ENCODE data around the gene EHHADH.

The EHHADH gene

GRCh38 chr3:185188816-185189215 is 65.0 kb downstream of the EHHADH start:
- DNase-seq: no peak

GRCh38 chr3:185187391-185187790 is 66.5 kb downstream of the EHHADH start:
- DNase-seq: no peak

- no peak for DNase-seq
These were observed 77.0 kb downstream of the EHHADH start for GRCh38 chr3:185176750-185177359.

GRCh38 chr3:185175370-185175987 is 78.4 kb downstream of the EHHADH start:
- peak; percentile 53 to 57 for DNase-seq

DNA sequence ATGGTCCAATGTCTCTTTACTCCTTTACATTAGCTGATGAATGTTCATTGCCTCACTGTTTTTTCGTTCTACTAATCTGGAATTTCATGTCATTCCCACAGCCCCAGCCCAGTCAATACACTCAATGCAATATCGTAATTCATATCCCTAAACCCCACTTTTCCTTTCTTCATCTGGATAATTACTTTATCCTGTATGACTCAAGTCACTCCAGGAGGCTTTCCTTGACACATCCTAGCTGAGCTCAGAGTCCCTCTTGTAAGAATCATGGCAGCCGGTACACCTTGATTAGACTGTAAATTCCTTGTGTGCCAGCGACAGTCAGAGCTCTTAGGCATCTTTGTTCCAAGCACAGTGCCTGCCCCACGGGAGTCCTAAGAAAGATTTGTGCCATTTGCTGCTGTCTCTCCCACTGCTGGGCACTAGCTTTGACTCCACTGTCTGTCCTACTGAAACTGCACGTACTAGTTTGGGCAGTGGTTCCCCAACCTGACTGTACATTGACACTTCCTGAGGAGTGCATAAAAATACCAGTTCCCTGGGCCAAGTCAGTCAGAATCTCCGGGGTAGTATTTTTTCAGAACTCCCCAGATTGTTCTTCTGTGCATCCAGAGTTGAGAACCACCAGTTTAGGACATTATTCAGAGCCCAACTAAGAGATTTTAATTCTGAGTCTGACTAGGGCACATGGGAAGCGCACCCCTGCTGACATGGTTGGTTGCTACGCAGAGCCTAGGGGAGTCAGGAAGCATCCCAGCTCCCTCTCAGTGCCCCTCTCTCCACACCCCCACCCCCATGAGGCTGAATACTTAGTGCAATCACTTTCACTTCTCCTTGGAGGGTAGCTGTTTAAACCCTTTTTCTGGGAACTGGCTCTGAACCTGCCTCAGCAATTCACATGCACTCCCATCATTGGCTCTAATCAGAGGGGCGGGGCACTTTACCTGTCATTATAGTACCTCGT is 81.5 kb downstream of the EHHADH start:
- DNase-seq: no peak

GRCh38 chr3:185164428-185165217 is 89.2 kb downstream of the EHHADH start:
- no peak for DNase-seq

GRCh38 chr3:185162634-185163033 is 91.2 kb downstream of the EHHADH start:
- DNase-seq: no peak

GRCh38 chr3:185161761-185162160 is 92.1 kb downstream of the EHHADH start:
- no peak for DNase-seq

GRCh38 chr3:185157347-185157746 is 96.5 kb downstream of the EHHADH start:
- no peak for DNase-seq

DNA sequence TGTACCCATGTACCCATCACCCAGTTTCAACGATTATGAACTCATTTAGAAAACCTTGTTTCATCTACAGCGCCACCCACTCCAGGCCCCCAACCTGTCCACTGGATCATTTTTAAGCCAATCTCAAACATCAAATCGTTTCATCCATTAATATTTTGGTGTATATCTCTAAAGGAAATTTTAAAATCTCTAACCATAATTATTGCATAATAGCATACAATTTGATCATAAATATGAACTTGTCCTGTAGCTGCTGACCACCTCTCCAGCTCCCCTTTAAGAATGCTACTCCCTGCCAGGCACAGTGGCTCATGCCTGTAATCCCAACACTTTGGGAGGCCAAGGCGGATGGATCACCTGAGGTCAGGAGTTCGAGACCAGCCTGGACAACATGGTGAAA is 98.2 kb downstream of the EHHADH start:
- no peak for DNase-seq

DNA sequence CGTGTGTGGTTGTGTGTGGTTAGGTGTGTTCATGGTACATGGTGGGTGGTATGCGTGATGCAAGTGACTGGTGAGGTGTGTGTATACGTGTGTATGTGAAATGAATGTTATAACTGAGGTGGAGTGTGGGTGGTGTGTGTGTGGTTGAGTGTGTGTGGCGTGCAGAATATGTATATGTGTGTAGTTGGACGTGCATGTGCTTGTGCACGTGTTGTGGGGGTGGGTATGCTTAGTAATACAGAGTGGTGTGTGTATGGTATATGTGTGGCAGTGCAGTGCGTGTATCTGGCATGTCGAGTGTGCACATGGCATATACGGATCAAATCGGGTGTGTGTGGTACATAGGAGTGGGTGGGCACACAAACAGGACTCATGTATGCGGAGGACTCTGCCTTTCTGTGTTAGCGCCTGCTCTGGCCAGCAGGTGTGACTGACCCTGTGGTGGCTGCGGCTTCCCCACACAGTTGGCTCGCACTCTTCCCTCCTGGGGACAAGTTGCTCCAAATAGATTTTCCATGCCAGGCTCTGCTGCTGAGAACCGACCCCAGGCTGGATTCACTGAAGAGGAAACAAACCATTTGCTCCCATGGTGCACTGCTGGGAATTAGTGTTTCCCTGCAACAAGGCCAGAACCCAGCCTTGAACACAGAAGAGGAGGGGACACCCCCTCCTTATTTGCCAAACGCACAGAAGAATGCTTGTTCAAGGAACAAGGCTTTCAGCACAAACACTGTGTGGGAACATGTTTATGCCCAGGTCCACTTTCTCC is 99.8 kb downstream of the EHHADH start:
- no peak for DNase-seq

GRCh38 chr3:185153171-185153771 is 100.6 kb downstream of the EHHADH start:
- DNase-seq: peak in 1 of 2 experiments; percentile 3

DNA sequence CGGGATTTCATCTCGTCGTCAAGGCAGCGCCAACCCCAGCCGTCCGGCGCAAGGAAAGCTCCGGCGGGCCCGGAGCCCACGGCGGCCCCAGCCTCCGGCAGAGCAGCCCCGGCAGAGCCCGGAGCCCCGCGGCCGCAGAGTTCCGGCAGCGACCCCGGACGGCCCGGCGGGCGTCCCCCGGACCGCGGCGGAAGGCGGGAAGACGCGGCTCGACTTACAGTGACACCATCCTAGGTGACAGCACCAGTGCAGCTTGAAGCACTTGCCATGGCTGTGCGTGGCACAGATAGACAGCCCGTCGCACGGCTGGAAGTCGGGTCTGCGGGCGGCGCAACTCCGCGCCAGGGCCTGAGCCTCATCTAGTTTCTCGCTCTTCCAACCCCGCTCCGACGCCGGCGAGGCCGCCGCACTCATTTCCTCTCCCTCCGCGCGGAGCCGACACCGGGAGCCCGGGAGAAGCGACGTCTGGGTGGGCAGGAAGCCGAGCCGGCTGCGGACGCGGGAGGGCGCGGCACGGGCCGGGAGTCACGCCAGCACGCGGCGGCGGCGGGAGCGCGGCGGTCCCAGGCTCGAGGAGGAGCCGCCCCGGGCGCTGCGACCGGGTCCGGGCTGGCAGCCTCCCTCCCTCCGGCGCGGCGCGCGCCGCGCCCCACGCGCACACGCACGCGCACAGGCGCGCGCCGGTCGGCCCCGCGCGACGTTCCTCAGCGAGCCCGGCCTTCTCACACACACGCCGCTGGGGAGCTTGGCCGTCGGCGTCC is 101.3 kb downstream of the EHHADH start, which contains the start of gene C3orf70:
TSS of gene C3orf70 (minus strand) at position 651 of the 761 bp plus-strand sequence. CDS start at position 414, 237 bp downstream.
- peak; percentile 18 to 25 for DNase-seq

GRCh38 chr3:185151964-185152409 is 101.9 kb downstream of the EHHADH start:
- DNase-seq: no peak

DNA sequence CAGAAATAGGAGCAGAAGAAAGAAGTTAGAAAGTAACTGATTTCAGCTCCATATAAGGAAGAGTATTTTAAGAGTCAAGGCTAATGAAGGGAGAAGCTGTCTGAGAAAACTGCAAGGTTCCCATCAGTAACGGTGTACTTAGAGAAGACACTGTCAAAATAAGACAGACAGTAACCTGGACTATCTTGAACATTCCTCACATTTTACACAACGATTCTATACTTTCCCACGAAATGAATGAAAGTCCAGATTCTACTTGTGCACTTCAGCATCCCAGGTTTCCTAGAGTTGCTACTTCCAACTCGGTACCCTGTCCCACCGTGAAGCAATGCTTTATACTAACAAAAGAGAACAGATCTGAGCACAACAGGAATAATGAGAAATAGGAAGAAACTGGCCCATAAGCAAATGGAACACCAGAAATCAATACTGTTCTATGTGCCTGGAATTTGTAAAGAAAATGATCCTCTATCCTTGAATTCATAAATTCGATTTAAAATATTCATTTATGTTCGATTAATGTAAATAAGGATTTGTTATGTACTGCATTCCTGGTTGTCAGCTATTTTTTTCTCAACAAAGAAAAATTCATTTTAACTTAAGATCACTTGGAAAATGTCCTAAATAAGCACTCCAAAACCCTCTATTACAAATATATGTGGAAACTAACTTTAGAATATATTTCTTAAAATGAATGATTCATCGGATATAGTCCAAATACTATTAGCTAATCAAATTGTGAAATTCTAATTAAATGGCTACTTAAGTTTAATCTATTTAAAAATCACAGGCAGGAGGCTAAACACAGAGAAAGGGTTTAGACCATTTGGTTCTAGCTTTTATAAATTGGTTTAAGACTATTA is 102.5 kb downstream of the EHHADH start:
- DNase-seq: no peak

DNA sequence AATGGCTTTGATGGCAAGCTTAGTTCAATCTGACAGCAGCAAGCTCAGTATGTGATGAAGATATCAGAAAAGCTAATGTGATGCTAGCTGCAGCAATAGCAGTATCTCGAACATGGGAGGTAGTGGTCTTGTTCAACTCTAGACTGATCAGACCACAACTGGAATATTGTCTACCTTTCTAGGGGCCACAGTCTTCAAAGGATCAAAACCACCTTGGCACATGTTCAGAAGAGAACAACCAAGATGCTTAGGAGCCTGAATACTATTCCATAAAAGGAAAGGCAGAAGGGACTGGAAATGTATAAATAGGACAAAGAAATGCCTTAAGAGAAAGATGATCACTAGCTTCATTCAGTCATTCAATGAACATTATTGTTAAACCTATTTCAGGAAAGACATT is 103.3 kb downstream of the EHHADH start:
- no peak for DNase-seq

DNA sequence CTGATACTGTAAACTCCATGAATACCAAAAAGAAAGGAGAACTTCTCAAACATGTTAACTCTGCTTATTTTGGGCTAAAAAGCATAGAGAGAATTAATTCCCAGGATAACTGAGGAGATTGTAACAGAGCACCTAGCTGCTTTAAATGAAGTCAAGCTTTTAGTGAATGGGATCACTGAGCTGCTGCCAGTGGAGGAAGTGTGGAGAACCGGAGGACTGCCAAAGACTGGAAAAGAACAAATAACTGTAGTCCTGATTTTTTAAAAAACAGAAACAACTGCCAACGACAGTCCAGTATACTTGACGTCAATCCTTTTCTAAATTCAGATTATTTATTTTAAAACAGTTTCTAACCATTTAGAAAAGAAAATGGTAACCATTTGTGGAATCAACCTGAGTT is 104.3 kb downstream of the EHHADH start:
- DNase-seq: no peak

- DNase-seq: no peak
These were observed 108.3 kb downstream of the EHHADH start for GRCh38 chr3:185145511-185145910.

GRCh38 chr3:185144784-185145183 is 109.1 kb downstream of the EHHADH start:
- DNase-seq: no peak
